ENCODE data around the gene KIAA0232. TPM values are rescaled to one million over a fixed set of nuclear protein-coding genes. Genes with fewer than 3 reads are reported as not detected.
"Not testable (repeated sequence)": the region's sequence is repeated elsewhere in the genome, so short reads cannot be mapped to it uniquely, and the experiment has no call there.

The KIAA0232 gene
- total RNA-seq, 1 donor: 28.4 TPM

- H3K27me3 ChIP-seq (ENCODE audit: insufficient read depth, low read length): no peaks in the 10 kb centered on the region
- peak within 1 kb of the TSS; percentile 83 for H3K4me3 ChIP-seq (ENCODE audit: low read length)
- H3K9me3 ChIP-seq (ENCODE audit: low read depth, low read length): no peaks in the 10 kb centered on the region
- H3K4me1 ChIP-seq (ENCODE audit: insufficient read depth, low read length): peaks cover 59% of the 10 kb centered on the region
Measured at GRCh38 chr4:6909113-6909969, 126.8 kb downstream of the KIAA0232 start, which contains the start of gene TBC1D14. TSS of gene TBC1D14 (plus strand) at chr4:6909826. CDS start at chr4:6923390, 13,564 bp downstream.

- Histone ChIP-seq H3K9me3 (ENCODE audit: low read depth, low read length) (no peaks in the 10 kb centered on the region), H3K4me3 (ENCODE audit: low read length) (peak overlapping the region; percentile 83), H3K27me3 (ENCODE audit: insufficient read depth, low read length) (no peaks in the 10 kb centered on the region), H3K4me1 (ENCODE audit: insufficient read depth, low read length) (peaks cover 64% of the 10 kb centered on the region)
Measured at GRCh38 chr4:6909970-6910339, 127.4 kb downstream of the KIAA0232 start.

- Histone ChIP-seq H3K27me3 (ENCODE audit: insufficient read depth, low read length) (no peaks in the 10 kb centered on the region), H3K4me3 (ENCODE audit: low read length) (peak overlapping the region; percentile 83), H3K9me3 (ENCODE audit: low read depth, low read length) (no peaks in the 10 kb centered on the region), H3K4me1 (ENCODE audit: insufficient read depth, low read length) (peaks cover 69% of the 10 kb centered on the region)
Measured at GRCh38 chr4:6910340-6910959, 127.9 kb downstream of the KIAA0232 start.

- peak overlapping the region; percentile 83 for H3K4me3 ChIP-seq (ENCODE audit: low read length)
- no peaks in the 10 kb centered on the region for H3K27me3 ChIP-seq (ENCODE audit: insufficient read depth, low read length)
- H3K9me3 ChIP-seq (ENCODE audit: low read depth, low read length): no peaks in the 10 kb centered on the region
- H3K4me1 ChIP-seq (ENCODE audit: insufficient read depth, low read length): peaks cover 76% of the 10 kb centered on the region
Measured at GRCh38 chr4:6910960-6911874, 128.7 kb downstream of the KIAA0232 start.

GRCh38 chr4:6911917-6912316, 129.4 kb downstream of the KIAA0232 start:
- not testable (repeated sequence) for H3K9me3 ChIP-seq (ENCODE audit: low read depth, low read length); H3K4me3 ChIP-seq (ENCODE audit: low read length); H3K27me3 ChIP-seq (ENCODE audit: insufficient read depth, low read length)
- peaks cover 83% of the 10 kb centered on the region for H3K4me1 ChIP-seq (ENCODE audit: insufficient read depth, low read length)

GRCh38 chr4:6912441-6912840, 129.9 kb downstream of the KIAA0232 start:
- Histone ChIP-seq H3K27me3 (ENCODE audit: insufficient read depth, low read length) (no peaks in the 10 kb centered on the region), H3K9me3 (ENCODE audit: low read depth, low read length) (no peaks in the 10 kb centered on the region), H3K4me3 (ENCODE audit: low read length) (no peak overlapping the region), H3K4me1 (ENCODE audit: insufficient read depth, low read length) (peaks cover 87% of the 10 kb centered on the region)

- Histone ChIP-seq H3K4me3 (ENCODE audit: low read length) (no peak overlapping the region), H3K27me3 (ENCODE audit: insufficient read depth, low read length) (no peaks in the 10 kb centered on the region), H3K9me3 (ENCODE audit: low read depth, low read length) (no peaks in the 10 kb centered on the region), H3K4me1 (ENCODE audit: insufficient read depth, low read length) (peaks cover 87% of the 10 kb centered on the region)
Measured at GRCh38 chr4:6913350-6913905, 130.9 kb downstream of the KIAA0232 start.

GRCh38 chr4:6914448-6914847, 131.9 kb downstream of the KIAA0232 start:
- Histone ChIP-seq H3K9me3 (ENCODE audit: low read depth, low read length) (no peaks in the 10 kb centered on the region), H3K27me3 (ENCODE audit: insufficient read depth, low read length) (no peaks in the 10 kb centered on the region), H3K4me3 (ENCODE audit: low read length) (no peak overlapping the region), H3K4me1 (ENCODE audit: insufficient read depth, low read length) (peaks cover 90% of the 10 kb centered on the region)

- H3K4me1 ChIP-seq (ENCODE audit: insufficient read depth, low read length): peaks cover 94% of the 10 kb centered on the region
Measured at GRCh38 chr4:6915041-6916005, 132.8 kb downstream of the KIAA0232 start.

GRCh38 chr4:6916069-6916586, 133.6 kb downstream of the KIAA0232 start:
- H3K27me3 ChIP-seq (ENCODE audit: insufficient read depth, low read length): no peaks in the 10 kb centered on the region
- no peaks in the 10 kb centered on the region for H3K9me3 ChIP-seq (ENCODE audit: low read depth, low read length)
- H3K4me1 ChIP-seq (ENCODE audit: insufficient read depth, low read length): peaks cover 94% of the 10 kb centered on the region
- H3K4me3 ChIP-seq (ENCODE audit: low read length): no peak overlapping the region

More at GRCh38 chr4:6915041-6916005, 132.8 kb downstream of the KIAA0232 start:
- no peaks in the 10 kb centered on the region for H3K27me3 ChIP-seq (ENCODE audit: insufficient read depth, low read length)
- H3K4me3 ChIP-seq (ENCODE audit: low read length): no peak overlapping the region
- no peaks in the 10 kb centered on the region for H3K9me3 ChIP-seq (ENCODE audit: low read depth, low read length)

- H3K4me1 ChIP-seq (ENCODE audit: insufficient read depth, low read length): peaks cover 91% of the 10 kb centered on the region
- no peak overlapping the region for H3K4me3 ChIP-seq (ENCODE audit: low read length)
Measured at GRCh38 chr4:6916587-6917460, 134.3 kb downstream of the KIAA0232 start.

GRCh38 chr4:6917461-6918271, 135.1 kb downstream of the KIAA0232 start:
- no peaks in the 10 kb centered on the region for H3K27me3 ChIP-seq (ENCODE audit: insufficient read depth, low read length)
- H3K9me3 ChIP-seq (ENCODE audit: low read depth, low read length): no peaks in the 10 kb centered on the region
- no peak overlapping the region for H3K4me3 ChIP-seq (ENCODE audit: low read length)
- H3K4me1 ChIP-seq (ENCODE audit: insufficient read depth, low read length): peaks cover 83% of the 10 kb centered on the region

More at GRCh38 chr4:6916587-6917460, 134.3 kb downstream of the KIAA0232 start:
- no peaks in the 10 kb centered on the region for H3K27me3 ChIP-seq (ENCODE audit: insufficient read depth, low read length)
- H3K9me3 ChIP-seq (ENCODE audit: low read depth, low read length): no peaks in the 10 kb centered on the region

Measured in mononuclear cell (primary cell).